ENCODE measurements around the gene BDP1.
"Not testable (repeated sequence)": the region's sequence is repeated elsewhere in the genome, so short reads cannot be mapped to it uniquely, and the experiment has no call there.

DNA sequence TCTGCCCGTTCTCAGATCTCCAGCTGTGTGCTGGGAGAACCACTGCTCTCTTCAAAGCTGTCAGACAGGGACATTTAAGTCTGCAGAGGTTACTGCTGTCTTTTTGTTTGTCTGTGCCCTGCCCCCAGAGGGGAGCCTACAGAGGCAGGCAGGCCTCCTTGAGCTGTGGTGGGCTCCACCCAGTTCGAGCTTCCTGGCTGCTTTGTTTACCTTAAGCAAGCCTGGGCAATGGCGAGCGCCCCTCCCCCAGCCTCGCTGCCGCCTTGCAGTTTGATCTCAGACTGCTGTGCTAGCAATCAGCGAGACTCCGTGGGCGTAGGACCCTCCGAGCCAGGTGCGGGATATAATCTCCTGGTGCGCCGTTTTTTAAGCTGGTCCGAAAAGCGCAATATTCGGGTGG is 154.5 kb downstream of the BDP1 start:
- not testable (repeated sequence) for TF ChIP-seq CTCF (conservative IDR thresholded peaks at IDR 0.05); ZFX (IDR thresholded peaks at IDR 0.05)

Measured in C4-2B (cell line).